ENCODE results near the gene SBF1. TPM values are rescaled to one million over a fixed set of nuclear protein-coding genes. Genes with fewer than 3 reads are reported as not detected.

The SBF1 gene
- total RNA-seq, 2 donors from 2014 or later: 202 to 217 TPM

DNA sequence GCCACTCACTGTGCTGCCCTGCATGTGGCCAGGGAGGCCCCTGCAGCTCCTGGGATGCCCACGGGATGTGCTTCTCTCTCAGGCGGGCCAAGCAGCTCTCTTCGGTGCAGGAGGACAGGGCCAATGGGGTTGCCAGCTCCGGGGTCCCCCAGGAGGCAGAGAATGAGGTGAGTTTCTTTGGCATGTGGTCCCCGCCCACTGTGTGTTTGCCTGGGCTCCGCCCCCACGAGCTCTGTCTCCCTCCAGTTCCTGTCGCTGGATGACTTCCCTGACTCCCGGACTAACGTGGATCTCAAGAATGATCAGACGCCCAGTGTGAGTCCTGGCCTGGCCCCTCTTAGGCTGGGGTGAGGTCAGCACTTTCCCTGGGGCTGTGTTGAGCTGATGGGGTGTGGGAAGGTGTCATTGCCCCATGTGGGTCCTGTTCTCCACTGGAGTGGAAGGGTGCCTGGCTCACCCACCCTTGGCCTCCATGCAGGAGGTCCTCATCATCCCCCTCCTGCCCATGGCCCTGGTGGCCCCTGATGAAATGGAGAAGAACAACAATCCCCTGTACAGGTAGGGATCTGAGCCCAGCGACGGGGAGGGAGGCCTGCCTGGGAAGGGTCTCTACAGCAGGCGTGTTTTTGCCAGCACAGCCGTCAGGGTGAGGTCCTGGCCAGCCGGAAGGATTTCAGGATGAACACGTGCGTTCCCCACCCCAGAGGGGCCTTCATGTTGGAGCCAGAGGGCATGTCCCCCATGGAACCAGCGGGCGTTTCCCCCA is 42.8 kb upstream of the SBF1 start:
- H3K27me3 Mint-ChIP-seq: no peaks in the 10 kb centered on the region
- DNase-seq (no peak), ATAC-seq (no peak)
- no peak overlapping the region for H3K27ac Mint-ChIP-seq
- H3K4me1 Mint-ChIP-seq: peaks cover 11% of the 10 kb centered on the region
- peaks cover 2% of the 10 kb centered on the region for H3K36me3 Mint-ChIP-seq (ENCODE audit: low read depth)
- H3K9me3 ChIP-seq (ENCODE audit: control insufficient read depth, low read length, poor library complexity, severe bottlenecking): no peaks in the 10 kb centered on the region
- H3K4me3 Mint-ChIP-seq: no peak overlapping the region

- no peak overlapping the region for H3K27ac Mint-ChIP-seq
- no peak for DNase-seq
- peaks cover 11% of the 10 kb centered on the region for H3K4me1 Mint-ChIP-seq
- H3K4me3 Mint-ChIP-seq: no peak overlapping the region
- H3K36me3 Mint-ChIP-seq (ENCODE audit: low read depth): peaks cover 2% of the 10 kb centered on the region
- no peak for ATAC-seq
- H3K9me3 ChIP-seq (ENCODE audit: control insufficient read depth, low read length, poor library complexity, severe bottlenecking): no peaks in the 10 kb centered on the region
- H3K27me3 Mint-ChIP-seq: no peaks in the 10 kb centered on the region
Observed at GRCh38 chr22:50516891-50517290, 42.1 kb upstream of the SBF1 start.

DNA sequence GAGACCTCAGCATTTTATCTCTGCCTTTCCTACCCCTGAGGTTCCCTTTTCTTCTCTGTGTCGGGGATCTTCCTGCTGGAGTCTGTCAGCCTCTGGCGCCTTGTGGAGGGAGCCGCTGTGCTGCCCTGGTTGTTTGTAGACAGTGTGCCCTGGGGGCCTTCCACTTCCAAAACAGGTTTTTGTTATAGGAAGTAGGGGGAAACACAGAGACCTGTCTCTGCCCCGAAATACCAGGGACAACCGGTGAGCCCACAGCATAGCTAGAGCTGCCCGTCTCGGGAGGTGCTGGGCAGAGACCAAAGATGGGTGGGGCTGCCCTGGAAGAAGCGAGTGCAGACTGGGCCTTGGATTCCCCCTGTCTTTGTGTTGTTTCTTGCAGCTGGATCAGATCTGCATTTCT is 41.2 kb upstream of the SBF1 start:
- H3K36me3 Mint-ChIP-seq (ENCODE audit: low read depth): peaks cover 2% of the 10 kb centered on the region
- H3K4me1 Mint-ChIP-seq: peaks cover 11% of the 10 kb centered on the region
- no peaks in the 10 kb centered on the region for H3K9me3 ChIP-seq (ENCODE audit: control insufficient read depth, low read length, poor library complexity, severe bottlenecking)
- DNase-seq (no peak), ATAC-seq (no peak)
- H3K4me3 Mint-ChIP-seq: no peak overlapping the region
- H3K27ac Mint-ChIP-seq: no peak overlapping the region
- no peaks in the 10 kb centered on the region for H3K27me3 Mint-ChIP-seq

- peaks cover 2% of the 10 kb centered on the region for H3K36me3 Mint-ChIP-seq (ENCODE audit: low read depth)
- H3K27ac Mint-ChIP-seq: no peak overlapping the region
- H3K9me3 ChIP-seq (ENCODE audit: control insufficient read depth, low read length, poor library complexity, severe bottlenecking): no peaks in the 10 kb centered on the region
- ATAC-seq: no peak
- peaks cover 20% of the 10 kb centered on the region for H3K4me1 Mint-ChIP-seq
- H3K27me3 Mint-ChIP-seq: no peaks in the 10 kb centered on the region
- no peak overlapping the region for H3K4me3 Mint-ChIP-seq
- DNase-seq: no peak
Observed at GRCh38 chr22:50513175-50513574, 38.3 kb upstream of the SBF1 start.

DNA sequence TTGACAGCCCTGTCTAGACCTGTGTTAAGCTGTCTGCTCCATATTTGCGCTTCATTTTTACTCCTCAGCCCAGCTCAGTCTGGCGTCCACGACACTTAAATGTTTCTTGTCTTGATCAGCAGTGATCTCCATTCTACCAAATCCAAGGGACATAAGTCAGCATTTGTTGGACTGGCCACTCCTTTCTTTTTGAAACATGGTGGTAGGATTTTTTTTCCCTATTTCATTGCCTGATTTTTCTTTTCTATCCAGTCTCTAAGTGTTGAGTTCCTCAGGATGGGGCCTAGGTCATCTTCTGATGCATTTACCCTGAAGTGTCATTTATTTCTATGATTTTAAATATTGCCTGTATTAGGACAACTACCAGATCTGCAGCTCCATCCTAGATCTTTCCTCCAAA is 34.1 kb upstream of the SBF1 start:
- no peak for DNase-seq
- Mint-ChIP-seq H3K4me1 (peaks cover 15% of the 10 kb centered on the region), H3K4me3 (peak overlapping the region; percentile 95), H3K36me3 (ENCODE audit: low read depth) (no peaks in the 10 kb centered on the region), H3K27me3 (no peaks in the 10 kb centered on the region), H3K27ac (peak overlapping the region; percentile 94)
- H3K9me3 ChIP-seq (ENCODE audit: control insufficient read depth, low read length, poor library complexity, severe bottlenecking): no peaks in the 10 kb centered on the region
- ATAC-seq: no peak

GRCh38 chr22:50507991-50508884 is 33.4 kb upstream of the SBF1 start, which contains the start of gene NCAPH2:
Gene NCAPH2 (plus strand): TSS chr22:50508224. CDS start chr22:50508338, 114 bp downstream.
- Mint-ChIP-seq H3K4me3 (peak within 1 kb of the TSS; percentile 96), H3K27me3 (no peaks in the 10 kb centered on the region), H3K36me3 (ENCODE audit: low read depth) (no peaks in the 10 kb centered on the region), H3K27ac (peak within 1 kb of the TSS; percentile 94), H3K4me1 (peaks cover 14% of the 10 kb centered on the region)
- peak; percentile 80 for ATAC-seq
- DNase-seq: peak in 2 of 3 donors; percentile 96
- no peaks in the 10 kb centered on the region for H3K9me3 ChIP-seq (ENCODE audit: control insufficient read depth, low read length, poor library complexity, severe bottlenecking)

DNA sequence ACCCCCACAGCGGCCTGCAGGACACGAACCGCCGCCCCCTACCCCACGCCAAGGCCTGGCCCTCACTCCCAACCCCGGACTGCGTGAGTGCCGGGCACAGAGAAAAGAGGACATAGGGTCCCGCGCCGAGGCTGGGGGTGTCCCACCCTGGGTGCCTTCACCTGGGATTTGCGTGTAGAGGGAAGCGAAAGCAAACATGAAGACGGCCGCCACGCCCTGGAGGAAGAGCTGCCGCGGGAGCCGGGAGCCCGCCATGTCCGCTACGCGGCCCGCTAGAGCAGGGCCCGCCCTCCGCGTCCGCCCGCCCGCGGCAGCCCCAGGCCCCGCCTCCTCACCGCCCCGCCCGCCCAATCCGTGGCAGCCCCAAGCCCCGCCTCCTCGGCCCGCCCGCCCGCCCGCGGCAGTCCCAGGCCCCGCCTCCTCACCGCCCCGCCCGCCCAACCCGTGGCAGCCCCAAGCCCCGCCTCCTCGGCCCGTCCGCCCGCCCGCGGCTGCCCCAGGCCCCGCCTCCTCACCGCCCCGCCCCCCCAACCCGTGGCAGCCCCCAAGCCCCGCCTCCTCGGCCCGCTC is 32.7 kb upstream of the SBF1 start, which contains the start of gene LMF2:
TSS of gene LMF2 (minus strand) at position 282 of the 570 bp plus-strand sequence. CDS start at position 255, 27 bp downstream.
- Mint-ChIP-seq H3K36me3 (ENCODE audit: low read depth) (no peaks in the 10 kb centered on the region), H3K27ac (peak within 1 kb of the TSS; percentile 94), H3K27me3 (no peaks in the 10 kb centered on the region), H3K4me3 (peak within 1 kb of the TSS; percentile 96), H3K4me1 (peaks cover 14% of the 10 kb centered on the region)
- DNase-seq: peak; percentile 84 to 96 (median 95)
- H3K9me3 ChIP-seq (ENCODE audit: control insufficient read depth, low read length, poor library complexity, severe bottlenecking): no peaks in the 10 kb centered on the region
- ATAC-seq: peak; percentile 82

DNA sequence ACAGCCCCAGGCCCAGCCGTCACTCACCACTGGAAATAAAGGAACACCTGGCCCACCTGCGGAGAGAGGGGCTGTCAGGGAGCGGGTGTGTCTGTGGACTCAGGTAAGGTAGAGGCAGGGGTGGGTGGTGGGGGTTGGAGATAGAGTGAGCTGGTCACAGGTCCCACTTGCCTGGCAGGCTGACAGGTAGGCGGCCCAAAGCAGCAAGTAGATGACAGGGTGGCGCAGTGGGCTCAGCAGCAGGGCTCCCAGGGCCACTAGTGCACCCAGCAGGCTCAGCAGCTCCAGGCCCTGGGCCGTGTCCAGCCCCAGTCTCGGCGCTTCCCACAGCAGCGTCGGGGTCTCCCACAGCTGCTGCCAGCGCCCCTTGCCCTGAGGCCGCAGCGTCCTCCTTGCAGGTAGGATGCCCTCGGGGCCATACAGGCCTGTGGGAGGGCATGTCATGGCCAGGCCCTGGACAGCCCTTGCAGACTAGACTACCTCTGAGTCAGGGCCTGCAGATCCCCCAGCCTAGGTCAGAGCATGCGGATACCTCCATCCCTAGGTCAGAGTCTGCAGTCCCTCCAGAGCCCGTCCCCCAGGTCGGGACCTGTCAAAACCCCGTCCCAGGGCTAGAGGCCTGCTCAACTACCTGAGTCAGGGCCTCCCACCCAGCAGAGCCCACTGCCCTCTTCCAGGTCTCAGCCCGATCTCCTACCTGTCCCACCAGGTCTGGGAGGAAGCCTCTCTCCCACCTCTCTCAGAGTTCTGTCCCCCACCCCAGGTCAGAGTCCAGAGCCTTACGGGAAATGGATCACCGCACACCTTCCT is 32.0 kb upstream of the SBF1 start:
- Mint-ChIP-seq H3K27me3 (no peaks in the 10 kb centered on the region), H3K36me3 (ENCODE audit: low read depth) (no peaks in the 10 kb centered on the region), H3K4me3 (peak overlapping the region; percentile 96), H3K4me1 (peaks cover 14% of the 10 kb centered on the region), H3K27ac (peak overlapping the region; percentile 94)
- no peak for DNase-seq
- no peaks in the 10 kb centered on the region for H3K9me3 ChIP-seq (ENCODE audit: control insufficient read depth, low read length, poor library complexity, severe bottlenecking)
- no peak for ATAC-seq

- peaks cover 14% of the 10 kb centered on the region for H3K4me1 Mint-ChIP-seq
Observed at GRCh38 chr22:50505776-50506610, 31.2 kb upstream of the SBF1 start.

DNA sequence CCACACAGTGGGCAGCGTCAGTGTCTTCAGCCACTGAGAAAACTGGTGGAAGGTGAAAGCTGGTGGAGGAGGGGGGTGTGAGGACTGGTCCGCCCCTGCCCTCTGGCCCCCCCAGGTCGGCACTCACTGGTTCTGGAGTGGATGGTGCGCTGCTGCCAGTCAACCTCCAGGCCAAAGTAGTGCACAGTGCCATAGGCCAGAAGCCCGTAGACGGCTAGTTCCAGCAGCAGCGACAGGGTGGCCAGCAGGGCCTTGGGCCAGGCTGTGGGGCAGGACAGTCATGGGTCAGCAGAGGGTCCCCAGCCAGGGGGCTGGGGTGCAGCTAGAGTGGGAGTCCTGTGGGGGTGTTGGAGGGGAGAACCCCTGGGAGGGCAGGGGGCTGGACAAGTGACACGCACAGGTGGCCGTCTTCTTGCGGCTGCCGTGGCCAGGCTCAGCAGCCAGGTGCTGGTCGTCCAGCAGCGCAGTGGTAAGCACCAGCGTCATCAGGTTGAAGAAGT is 30.5 kb upstream of the SBF1 start:
- Mint-ChIP-seq H3K4me3 (no peak overlapping the region), H3K27me3 (no peaks in the 10 kb centered on the region), H3K4me1 (peaks cover 14% of the 10 kb centered on the region), H3K36me3 (ENCODE audit: low read depth) (no peaks in the 10 kb centered on the region), H3K27ac (no peak overlapping the region)
- ATAC-seq: no peak
- H3K9me3 ChIP-seq (ENCODE audit: control insufficient read depth, low read length, poor library complexity, severe bottlenecking): no peaks in the 10 kb centered on the region
- DNase-seq: no peak

More at GRCh38 chr22:50505776-50506610, 31.2 kb upstream of the SBF1 start:
- H3K9me3 ChIP-seq (ENCODE audit: control insufficient read depth, low read length, poor library complexity, severe bottlenecking): no peaks in the 10 kb centered on the region
- DNase-seq (no peak), ATAC-seq (no peak)
- Mint-ChIP-seq H3K36me3 (ENCODE audit: low read depth) (no peaks in the 10 kb centered on the region), H3K4me3 (peak overlapping the region; percentile 63), H3K27me3 (no peaks in the 10 kb centered on the region), H3K27ac (no peak overlapping the region)

- Mint-ChIP-seq H3K4me1 (peaks cover 13% of the 10 kb centered on the region), H3K4me3 (no peak overlapping the region), H3K27ac (no peak overlapping the region), H3K36me3 (ENCODE audit: low read depth) (no peaks in the 10 kb centered on the region), H3K27me3 (no peaks in the 10 kb centered on the region)
- H3K9me3 ChIP-seq (ENCODE audit: control insufficient read depth, low read length, poor library complexity, severe bottlenecking): no peaks in the 10 kb centered on the region
- ATAC-seq (no peak), DNase-seq (no peak)
Observed at GRCh38 chr22:50504369-50505211, 29.8 kb upstream of the SBF1 start.
